Activated naive CD4-positive, alpha-beta T cell treated with anti-CD3 and anti-CD28 coated beads, Interleukin-2, amount 50 U/mL, for 72 hours (primary cell): Measurements from ENCODE around the gene DAPK3. TPM values are rescaled to one million over a fixed set of nuclear protein-coding genes. Genes with fewer than 3 reads are reported as not detected.

Source experiments
- ATAC-seq, 2 donors: fragments of 150-1000 bp; cut with Tn5 transposase; 2 replicates each; pipeline ENCODE4 v1.10.0; 2021; ENCODE audit warnings: mild to moderate bottlenecking in 2 of 2, moderate library complexity in 2 of 2
- DNase-seq, 2 donors: peaks; one replicate each; pipeline ENCODE4 v3.0.0; 2021 to 2022; ENCODE audit warnings: low spot score in 2 of 2
- H3K27ac Mint-ChIP-seq, 2 donors: one replicate each; pipeline ENCODE4 v1.8.0; 2022; ENCODE audit warnings: mild to moderate bottlenecking in 2 of 2, mixed read lengths in 2 of 2
- H3K36me3 Mint-ChIP-seq, 2 donors: one replicate each; pipeline ENCODE4 v1.8.0; 2022; ENCODE audit warnings: mixed read lengths in 2 of 2
- H3K9me3 Mint-ChIP-seq, 2 donors: one replicate each; pipeline ENCODE4 v1.8.0; 2022; ENCODE audit warnings: mixed read lengths in 2 of 2
- total RNA-seq, 2 donors: library from RNA; stranded (reverse); gene quantifications; one replicate each; pipeline ENCODE4 v1.2.3, GENCODE V29; 2022

DAPK3 gene
- total RNA-seq, 2 donors from 2014 or later, result 28.4 to 61.4 TPM

DNA sequence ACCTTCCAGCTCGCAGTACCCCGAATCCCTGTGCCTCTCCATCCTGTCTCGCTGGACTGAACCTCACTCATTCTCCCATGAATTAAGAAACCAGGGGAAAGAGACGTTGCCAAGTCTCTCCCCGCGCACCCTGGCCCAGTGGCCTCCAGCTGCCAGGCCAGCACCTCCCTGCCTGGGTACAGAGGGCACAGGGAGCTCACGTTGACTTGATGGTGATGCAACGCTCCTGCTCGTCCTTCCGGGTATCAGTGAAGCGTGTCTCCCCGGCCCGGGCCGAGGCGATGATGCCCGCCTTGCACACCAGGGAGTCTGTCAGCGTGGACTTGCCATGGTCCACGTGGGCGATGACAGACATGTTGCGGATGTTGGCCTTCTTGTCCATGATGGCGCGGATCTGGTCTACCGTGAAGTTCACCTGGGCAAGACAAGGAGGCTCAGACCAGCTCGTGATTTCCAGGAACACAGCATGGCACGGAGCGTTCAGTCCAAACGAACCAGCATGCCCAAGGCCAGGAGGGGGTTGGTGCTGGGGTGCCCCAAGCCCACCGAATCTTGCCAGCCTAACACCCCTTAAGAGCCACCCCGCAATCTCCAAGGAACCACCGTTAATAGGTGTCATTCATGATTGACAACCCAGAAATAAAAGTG lies 13.2 kb upstream of the DAPK3 start:
- peaks cover 48 to 55% of the 10 kb centered on the region in 2 donors for H3K36me3 Mint-ChIP-seq
- H3K27ac Mint-ChIP-seq, result peak overlapping the region; percentile 96 to 98
- ATAC-seq, result no peak
- DNase-seq, result peak in 1 of 2 donors; percentile 26
- no peaks in the 10 kb centered on the region for H3K9me3 Mint-ChIP-seq

DNA sequence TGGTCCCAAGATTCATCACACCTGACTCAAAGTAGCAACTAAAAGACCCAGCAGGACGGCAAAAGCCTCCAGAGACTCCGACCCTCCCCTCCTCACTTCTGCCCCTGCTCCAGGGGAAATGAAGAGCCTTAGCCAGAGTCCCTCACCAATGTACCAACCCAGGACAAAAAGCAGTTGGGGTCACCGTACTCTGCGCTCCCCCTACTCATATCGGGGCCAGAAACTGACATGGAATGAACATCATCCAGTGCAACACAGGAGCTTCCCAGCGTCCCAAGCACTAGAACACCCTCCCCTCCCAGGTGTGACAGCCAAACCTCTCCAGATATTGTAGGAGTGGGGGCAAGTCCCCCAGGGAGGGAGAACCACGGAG lies 12.6 kb upstream of the DAPK3 start:
- DNase-seq, result no peak
- ATAC-seq, result no peak
- Mint-ChIP-seq H3K9me3 (no peaks in the 10 kb centered on the region), H3K27ac (peak overlapping the region; percentile 96 to 98), H3K36me3 (peaks cover 48 to 55% of the 10 kb centered on the region in 2 donors)

DNA sequence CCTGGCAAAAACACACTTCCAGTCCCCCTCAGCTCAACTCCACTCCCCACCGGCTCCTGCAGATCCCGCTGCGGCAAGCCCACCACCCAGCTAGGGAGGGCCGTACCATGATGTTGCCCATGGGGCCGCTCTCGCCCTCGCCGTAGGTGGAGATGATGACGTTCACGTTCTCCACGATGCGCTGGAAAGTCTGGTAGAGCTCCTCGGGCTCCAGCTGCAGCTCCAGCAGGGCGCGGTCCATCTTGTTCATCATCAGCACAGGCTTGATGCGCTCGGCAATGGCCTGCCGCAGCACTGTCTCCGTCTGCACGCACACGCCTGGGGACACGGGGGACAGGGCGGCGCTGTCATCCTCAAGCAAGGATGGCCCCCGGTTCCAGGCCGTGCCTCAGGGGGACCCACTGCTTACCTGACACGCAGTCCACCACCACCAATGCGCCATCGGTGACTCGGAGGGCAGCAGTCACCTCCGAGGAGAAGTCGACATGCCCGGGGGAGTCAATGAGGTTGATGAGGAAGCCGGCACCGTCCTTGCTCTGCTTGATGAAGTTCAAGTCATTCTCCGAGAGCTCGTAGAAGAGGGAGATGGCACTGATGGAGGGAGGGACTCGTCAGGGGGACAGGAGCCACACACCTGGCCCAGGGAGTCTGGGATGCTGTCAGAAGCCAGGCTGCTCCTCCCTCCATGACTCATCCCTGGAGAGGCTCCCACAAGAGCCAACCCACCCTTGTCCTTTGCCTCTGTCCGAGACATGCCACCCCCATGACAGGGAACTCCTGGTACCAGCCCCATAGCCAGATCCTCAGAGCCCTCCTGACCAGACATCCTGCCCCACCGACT lies 12.0 kb upstream of the DAPK3 start:
- ATAC-seq (no peak), DNase-seq (peak in 1 of 2 donors; percentile 13)
- H3K36me3 Mint-ChIP-seq, result peaks cover 53 to 59% of the 10 kb centered on the region in 2 donors
- H3K9me3 Mint-ChIP-seq, result no peaks in the 10 kb centered on the region
- H3K27ac Mint-ChIP-seq, result peak overlapping the region; percentile 96 to 98

DNA sequence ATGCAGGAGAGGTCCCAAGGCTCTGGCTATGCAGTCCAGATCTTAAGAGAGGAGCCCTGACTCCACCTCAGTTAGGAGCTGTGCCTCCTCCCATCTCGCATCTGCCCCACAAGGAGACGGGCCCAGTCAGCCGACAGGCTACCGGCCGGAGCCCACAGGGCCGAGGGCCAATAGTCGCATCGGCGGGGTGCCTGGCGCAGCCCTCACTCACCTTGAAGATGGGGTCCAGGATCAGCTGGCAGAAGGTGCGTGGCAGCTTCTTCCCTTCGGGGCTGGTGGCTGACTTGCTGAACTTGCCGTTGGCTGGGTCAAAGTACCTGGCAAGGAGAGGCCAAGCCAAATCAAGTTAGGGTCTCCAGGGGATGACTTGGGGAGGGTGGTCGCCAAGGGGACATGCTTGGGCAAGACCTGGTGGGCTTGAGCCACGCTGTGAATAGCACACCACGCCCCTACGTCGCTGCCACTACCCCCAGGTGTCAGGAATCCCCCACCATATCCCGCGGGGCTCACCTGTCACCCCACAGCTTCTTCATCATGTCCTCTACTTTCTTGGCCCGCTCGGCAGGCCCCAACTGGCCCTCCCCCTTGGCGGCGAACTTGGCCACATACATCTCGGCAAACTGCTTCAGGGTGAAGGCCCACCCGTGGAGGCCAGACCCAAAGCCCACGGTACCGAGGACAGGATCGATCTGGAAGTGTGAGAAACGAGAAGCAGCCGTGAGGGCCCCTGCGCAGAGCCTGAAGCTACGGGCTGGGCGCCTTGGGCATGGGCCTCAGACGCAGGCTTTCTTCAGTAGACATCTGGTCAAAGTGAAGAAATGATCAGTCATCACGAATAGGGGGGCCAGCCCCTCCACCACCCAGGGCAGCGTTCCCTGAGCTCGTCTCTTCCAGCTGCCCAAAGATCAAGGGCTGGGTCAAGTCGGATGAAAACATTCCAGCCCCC lies 11.1 kb upstream of the DAPK3 start:
- no peaks in the 10 kb centered on the region for H3K9me3 Mint-ChIP-seq
- ATAC-seq (no peak), DNase-seq (no peak)
- H3K36me3 Mint-ChIP-seq, result peaks cover 56 to 68% of the 10 kb centered on the region in 2 donors
- peak overlapping the region; percentile 96 to 98 for H3K27ac Mint-ChIP-seq

DNA sequence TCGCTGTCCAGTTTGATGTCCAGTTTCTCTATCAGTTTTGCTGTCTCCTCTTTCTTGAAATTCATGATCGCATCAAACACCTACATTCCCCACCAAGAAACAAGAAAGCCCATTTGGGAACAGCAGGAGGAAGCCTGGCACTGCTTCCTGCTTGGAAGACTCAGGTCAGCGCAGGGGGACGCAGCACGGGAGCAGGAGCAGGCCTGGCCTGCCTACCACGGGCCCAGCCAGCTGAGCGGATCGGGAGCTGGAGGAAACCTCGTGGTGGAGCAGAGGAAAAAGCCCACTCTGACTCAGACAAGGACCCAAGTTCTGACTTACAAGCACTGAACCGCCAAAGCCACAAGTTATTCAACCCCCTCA lies 10.5 kb upstream of the DAPK3 start:
- Mint-ChIP-seq H3K9me3 (no peaks in the 10 kb centered on the region), H3K36me3 (peaks cover 60 to 68% of the 10 kb centered on the region in 2 donors), H3K27ac (peak overlapping the region; percentile 90 to 96)
- ATAC-seq, result no peak
- no peak for DNase-seq

DNA sequence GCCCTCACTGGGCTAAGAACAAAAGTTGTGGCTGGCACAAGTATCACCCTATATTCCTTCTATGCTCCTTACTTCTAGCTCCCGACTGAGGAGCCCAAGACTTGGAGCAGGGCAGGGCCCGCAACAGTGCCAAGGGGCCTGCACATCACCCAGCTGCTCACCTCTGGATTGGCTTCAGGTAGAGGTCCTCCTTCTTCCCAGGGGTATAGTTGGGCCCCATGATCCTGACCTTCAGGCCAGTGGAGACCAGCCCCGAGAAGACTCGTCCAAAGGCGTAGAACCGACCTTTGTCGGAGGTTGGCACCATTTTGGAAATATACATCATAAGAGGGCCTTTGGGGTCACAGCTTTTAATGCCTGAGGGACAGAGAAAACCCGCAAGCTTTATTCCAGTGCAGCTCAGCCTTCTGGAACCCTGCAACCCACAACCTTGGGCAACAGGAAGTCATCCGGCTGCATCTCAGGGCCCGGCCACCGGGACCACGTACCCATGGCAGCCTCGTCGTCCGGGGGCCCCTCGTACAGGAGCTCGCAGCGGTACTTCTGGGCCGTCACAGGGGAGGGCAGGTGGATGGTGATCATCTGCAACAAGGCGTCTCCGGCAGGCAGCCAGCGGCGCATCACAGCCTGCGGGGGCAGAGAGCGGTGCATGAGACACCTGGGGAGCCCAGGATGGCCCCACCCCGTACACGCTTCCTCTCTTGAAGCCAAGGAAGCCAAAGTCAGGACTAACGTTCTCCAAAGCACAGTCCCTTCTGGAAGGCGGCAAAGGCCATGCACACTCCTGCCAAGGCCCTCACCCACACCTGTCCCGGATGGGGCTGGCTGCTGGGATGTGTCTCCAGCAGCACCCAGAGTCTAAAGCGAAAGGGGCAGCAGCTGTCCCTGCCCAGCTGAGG lies 9.7 kb upstream of the DAPK3 start:
- ATAC-seq (no peak), DNase-seq (no peak)
- Mint-ChIP-seq H3K36me3 (peaks cover 63 to 68% of the 10 kb centered on the region in 2 donors), H3K9me3 (no peaks in the 10 kb centered on the region), H3K27ac (peak overlapping the region; percentile 68 to 96)

DNA sequence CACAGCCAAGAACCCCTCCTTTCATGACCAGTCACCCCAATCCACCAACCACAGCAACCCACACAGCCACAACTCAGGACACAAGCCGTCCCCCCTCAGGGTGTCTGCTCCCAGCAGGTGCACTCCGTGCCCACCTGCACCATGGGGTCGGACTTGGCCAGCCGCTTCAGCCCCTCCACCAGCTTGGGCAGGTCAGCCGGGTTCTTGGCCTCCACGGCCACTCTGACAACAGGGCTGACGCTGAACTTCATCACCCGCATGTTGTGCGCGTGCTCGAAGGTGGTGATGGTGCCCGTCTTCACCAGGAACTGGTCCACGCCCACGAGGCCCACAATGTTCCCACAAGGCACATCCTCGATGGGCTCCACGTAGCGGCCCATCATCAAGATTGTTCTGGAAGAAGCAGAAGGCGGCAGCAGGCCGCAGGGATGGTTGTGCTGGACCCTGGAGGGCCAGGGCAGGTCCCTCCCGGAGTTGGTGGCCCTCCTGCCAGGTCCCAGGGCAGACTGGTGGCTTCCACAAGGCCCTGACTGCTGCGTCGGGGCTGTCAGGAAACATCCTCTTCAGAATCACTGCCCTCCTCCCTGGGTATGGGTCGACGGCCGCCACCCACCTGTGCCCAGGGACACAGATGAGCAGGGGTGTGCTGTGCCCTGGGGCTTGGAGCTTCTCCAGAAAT lies 8.9 kb upstream of the DAPK3 start:
- Mint-ChIP-seq H3K27ac (peak overlapping the region; percentile 68 to 96), H3K9me3 (no peaks in the 10 kb centered on the region), H3K36me3 (peaks cover 58 to 63% of the 10 kb centered on the region in 2 donors)
- peak in 1 of 2 donors; percentile 23 for DNase-seq
- peak in 1 of 2 donors; percentile 5 for ATAC-seq

DNA sequence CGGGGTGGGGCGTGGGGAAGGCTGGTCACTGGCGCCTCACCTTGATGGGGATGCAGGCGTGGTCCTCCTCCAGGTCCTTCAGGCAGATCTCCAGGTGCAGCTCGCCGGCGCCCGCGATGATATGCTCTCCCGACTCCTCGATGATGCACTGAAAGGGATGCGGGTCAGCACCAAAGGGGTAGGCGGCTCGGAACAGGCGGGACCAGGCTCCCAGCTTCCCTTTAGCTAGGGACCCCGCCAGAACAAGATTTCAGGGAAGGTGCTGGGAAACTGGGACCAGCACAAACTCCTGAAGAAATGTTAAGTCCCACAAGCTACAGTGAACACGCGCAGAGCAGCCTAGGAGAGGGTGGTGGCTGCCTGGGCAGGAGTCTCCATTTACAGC lies 8.4 kb upstream of the DAPK3 start:
- peak in 1 of 2 donors; percentile 14 for DNase-seq
- ATAC-seq, result no peak
- Mint-ChIP-seq H3K9me3 (no peaks in the 10 kb centered on the region), H3K36me3 (peaks cover 53 to 58% of the 10 kb centered on the region in 2 donors), H3K27ac (peak overlapping the region; percentile 68 to 96)

DNA sequence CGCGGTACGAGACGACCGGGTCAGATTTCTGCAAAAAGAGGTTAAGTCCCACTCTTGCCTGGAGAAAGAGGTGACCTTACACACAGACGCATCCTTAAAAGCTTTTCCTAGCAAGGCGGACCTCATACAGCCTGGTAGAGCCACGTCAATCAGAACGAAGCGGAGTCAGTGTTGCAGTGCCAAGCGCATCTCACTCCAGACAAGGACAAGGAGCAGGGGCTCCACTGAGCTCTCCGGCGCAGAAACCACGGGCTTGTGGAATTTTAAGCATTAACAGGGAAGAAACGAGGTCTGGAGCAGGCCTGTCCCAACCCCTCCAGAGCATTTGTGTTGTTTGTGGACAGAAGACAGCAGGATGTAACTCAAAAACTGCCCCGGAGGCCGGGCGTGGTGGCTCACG lies 7.2 kb upstream of the DAPK3 start:
- ATAC-seq (no peak), DNase-seq (no peak)
- peak overlapping the region; percentile 67 to 86 for H3K27ac Mint-ChIP-seq
- peaks cover 42 to 46% of the 10 kb centered on the region in 2 donors for H3K36me3 Mint-ChIP-seq
- no peaks in the 10 kb centered on the region for H3K9me3 Mint-ChIP-seq

DNA sequence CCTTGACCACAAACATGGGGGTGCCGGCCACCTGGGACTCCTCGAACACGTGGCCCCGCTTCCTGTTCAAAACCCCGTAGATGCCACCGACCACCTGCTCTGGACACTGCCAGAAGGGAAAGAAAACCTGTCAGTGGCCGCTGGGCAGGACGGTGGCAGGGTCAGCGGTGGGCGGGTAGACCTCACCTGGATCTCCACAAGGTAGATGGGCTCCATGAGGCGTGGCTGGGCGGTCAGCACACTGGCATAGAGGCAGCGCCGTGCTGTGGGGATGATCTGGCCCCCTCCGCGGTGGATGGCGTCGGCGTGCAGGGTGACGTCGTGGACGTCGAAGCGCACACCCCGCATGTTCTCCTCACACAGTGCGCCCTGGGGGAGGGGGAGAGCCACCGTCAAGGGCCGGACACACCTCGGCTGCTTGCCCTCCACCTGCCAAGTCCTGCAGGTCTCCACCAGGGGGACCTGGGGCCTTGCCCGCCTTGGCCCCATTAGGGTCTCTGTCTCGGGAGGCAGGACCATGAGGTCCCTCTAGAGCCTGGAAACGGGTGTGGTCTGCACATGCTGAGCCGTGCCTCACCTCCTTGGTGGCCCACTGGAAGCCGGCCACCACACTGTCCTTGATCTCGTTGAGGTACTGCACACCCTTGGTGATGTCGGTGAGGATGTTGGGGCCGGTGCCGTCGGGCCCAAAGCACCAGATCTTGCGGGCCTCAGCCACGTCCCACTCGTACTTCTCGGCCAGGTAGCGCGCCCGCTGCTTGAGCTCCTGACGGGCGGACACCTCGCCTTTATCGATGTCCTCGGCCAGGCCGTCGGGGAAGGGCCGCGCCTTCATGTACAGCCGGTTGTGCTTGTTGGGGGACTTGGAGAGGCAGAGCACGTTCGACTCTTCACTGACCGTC lies 6.6 kb upstream of the DAPK3 start:
- peaks cover 35 to 40% of the 10 kb centered on the region in 2 donors for H3K36me3 Mint-ChIP-seq
- DNase-seq (peak in 1 of 2 donors; percentile 21), ATAC-seq (peak in 1 of 2 donors; percentile 18)
- no peaks in the 10 kb centered on the region for H3K9me3 Mint-ChIP-seq
- H3K27ac Mint-ChIP-seq, result peak overlapping the region; percentile 67 to 86

DNA sequence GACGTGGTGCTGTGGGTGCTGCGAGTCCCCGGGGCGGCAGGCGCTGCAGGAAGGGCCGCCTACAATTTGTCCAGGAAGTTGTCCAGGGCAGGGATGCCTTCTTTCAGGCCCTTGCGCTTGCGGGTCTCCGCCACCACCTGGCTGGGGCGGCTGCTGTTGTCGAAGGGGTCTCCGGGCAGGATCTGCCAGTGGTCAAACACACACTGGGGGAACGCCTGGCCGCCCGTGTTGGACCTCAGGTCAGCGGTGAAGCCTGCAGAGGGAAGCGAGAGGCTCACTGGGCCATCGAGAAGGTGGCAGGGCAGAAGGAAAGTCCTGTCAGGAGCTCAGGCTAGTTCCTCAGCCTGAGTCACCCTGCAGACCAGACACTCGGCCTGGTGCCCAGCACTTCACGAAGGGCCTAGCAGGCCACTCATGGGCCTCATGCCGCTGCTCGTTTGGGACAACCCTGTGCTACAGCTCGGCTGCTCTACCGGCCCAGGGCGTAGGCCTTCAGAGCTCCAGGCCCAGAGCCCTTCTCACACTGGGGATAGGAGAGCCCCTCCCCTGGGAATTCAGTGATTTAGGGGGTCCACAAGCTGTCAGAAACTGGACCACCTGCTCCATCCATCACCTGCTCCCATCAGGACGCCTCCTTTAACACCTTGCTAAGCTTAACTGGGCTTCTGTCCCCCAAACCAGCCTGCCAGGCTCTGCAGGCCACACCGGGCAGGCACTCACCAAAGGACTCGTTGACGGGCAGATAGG lies 5.8 kb upstream of the DAPK3 start:
- Mint-ChIP-seq H3K36me3 (peaks cover 30 to 31% of the 10 kb centered on the region in 2 donors), H3K9me3 (no peaks in the 10 kb centered on the region), H3K27ac (peak overlapping the region; percentile 67 to 86)
- peak in 1 of 2 donors; percentile 5 for ATAC-seq
- DNase-seq, result peak in 1 of 2 donors; percentile 12

DNA sequence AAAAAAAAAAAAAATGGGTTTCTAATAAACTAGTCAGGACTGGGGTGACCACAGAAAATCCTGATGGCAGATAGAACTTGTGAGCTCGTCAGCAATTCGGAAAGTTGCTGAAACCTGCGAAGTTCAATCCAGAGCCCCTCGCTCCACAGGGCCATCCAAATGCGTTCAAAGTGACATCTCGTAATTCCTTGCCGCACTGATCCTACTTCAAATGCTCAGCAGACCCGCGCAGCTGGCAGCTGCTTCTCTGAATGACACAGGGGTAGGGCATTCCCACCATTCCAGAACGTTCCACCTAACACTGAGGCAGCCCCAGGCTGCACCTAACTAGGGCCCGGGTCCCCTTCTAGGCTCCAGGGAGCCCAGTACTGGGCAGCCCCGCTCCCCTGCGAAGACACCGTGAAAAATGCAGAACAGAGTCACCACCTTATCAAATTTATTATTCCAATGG lies 4.8 kb upstream of the DAPK3 start:
- peaks cover 21 to 24% of the 10 kb centered on the region in 2 donors for H3K36me3 Mint-ChIP-seq
- peak in 1 of 2 donors; percentile 17 for DNase-seq

DNA sequence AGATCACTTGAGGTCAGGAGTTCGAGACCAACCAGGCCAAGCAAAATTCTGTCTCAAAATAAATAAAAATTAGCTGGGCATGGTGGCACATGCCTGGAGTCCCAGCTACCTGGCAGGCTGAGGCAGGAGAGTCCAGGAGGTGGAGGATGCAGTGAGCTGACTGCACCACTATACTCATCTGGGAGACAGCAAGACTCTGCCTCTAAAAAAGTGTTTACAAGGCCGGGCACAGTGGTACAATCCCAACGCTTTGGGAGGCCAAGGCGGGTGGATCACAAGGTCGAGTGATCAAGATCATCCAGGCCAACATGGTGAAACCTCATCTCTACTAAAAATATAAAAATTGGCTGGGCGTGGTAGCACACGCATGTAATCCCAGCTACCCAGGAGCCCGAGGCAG lies 4.2 kb upstream of the DAPK3 start:
- peaks cover 23 to 24% of the 10 kb centered on the region in 2 donors for H3K36me3 Mint-ChIP-seq
- DNase-seq, result peak in 1 of 2 donors; percentile 10
- no peak for ATAC-seq
- peak overlapping the region in 1 of 2 donors; percentile 60 for H3K27ac Mint-ChIP-seq
- no peaks in the 10 kb centered on the region for H3K9me3 Mint-ChIP-seq

More for the DNA sequence above, 4.8 kb upstream of the DAPK3 start:
- no peak for ATAC-seq
- Mint-ChIP-seq H3K9me3 (no peaks in the 10 kb centered on the region), H3K27ac (peak overlapping the region; percentile 60 to 67)
